K562 (cell line): Measurements from ENCODE around the gene GSDME. TPM values are rescaled to one million over a fixed set of nuclear protein-coding genes. Genes with fewer than 3 reads are reported as not detected.

ENCODE experiments used
- polyA plus RNA-seq, 8 experiments: library from polyadenylated mRNA; depleted of rRNA in 4 of 8; stranded (reverse) in 5 of 8; unstranded in 3 of 8; fragments of >200 nt; fragmentation: Nextera tagmentation in 2 of 8; fragmentation: Illumina TruSeq in 1 of 8; extraction: Ambion mirVana in 2 of 8; extraction: Trizol in 1 of 8; gene quantifications; 2 replicates each; pipeline versions ENCODE4 v1.2.1 to v1.2.3, GENCODE V29; 2011 to 2014; ENCODE audit warnings: inconsistent platforms in 1 of 8, missing spikeins in 1 of 8
- total RNA-seq, 7 experiments: library from RNA; depleted of rRNA in 6 of 7; stranded (reverse); fragments of >200 nt in 6 of 7; fragmentation: Illumina TruSeq in 2 of 7; extraction: Trizol in 2 of 7; gene quantifications; 2 replicates each; pipeline versions ENCODE4 v1.2.1 to v1.2.3, GENCODE V29; 2011 to 2021; ENCODE audit warnings: low replicate concordance in 1 of 7

The GSDME gene
- total and polyA plus RNA-seq, 9 of the 15 experiments (the other 6 are each of a cell fraction or from before 2014, with no cell fraction given), result 0.37 to 1.9 (median 0.62) TPM

Other genes with a start within 250 kb of the GSDME start
- gene PALS2, start 184.0 kb downstream of the GSDME start, total RNA-seq (2014; rRNA removed), result 10.6 and 10.8 TPM in 2 replicates
- 23.1 and 26.9 TPM in 2 replicates for gene PALS2, start 184.0 kb downstream of the GSDME start, total RNA-seq (2014; rRNA removed; fragmentation: Illumina TruSeq; extraction: Trizol)
- 17.6 and 17.7 TPM in 2 replicates for gene PALS2, start 184.0 kb downstream of the GSDME start, total RNA-seq (2015; rRNA removed; fragmentation: Illumina TruSeq; extraction: Trizol)
- 30.4 and 35.0 TPM in 2 replicates for gene PALS2, start 184.0 kb downstream of the GSDME start, total RNA-seq (2021)
- 14.4 and 20.2 TPM in 2 replicates for gene PALS2, start 184.0 kb downstream of the GSDME start, polyA plus RNA-seq (2011; rRNA removed)
- 15.8 and 17.5 TPM in 2 replicates for gene PALS2, start 184.0 kb downstream of the GSDME start, polyA plus RNA-seq (2014; fragmentation: Illumina TruSeq; extraction: Trizol)
- 1 to 10 TPM; 5.9 to 7.2 TPM for gene PALS2, start 184.0 kb downstream of the GSDME start, polyA plus RNA-seq (2014; fragmentation: Nextera tagmentation; extraction: Ambion mirVana)
- gene PALS2, start 184.0 kb downstream of the GSDME start, polyA plus RNA-seq (2014; rRNA removed), result 11.6 and 18.9 TPM in 2 replicates
- 16.3 and 22.1 TPM in 2 replicates for gene OSBPL3, start 222.7 kb upstream of the GSDME start, total RNA-seq (2014; rRNA removed)
- 33.4 and 39.0 TPM in 2 replicates for gene OSBPL3, start 222.7 kb upstream of the GSDME start, total RNA-seq (2014; rRNA removed; fragmentation: Illumina TruSeq; extraction: Trizol)
- gene OSBPL3, start 222.7 kb upstream of the GSDME start, total RNA-seq (2015; rRNA removed; fragmentation: Illumina TruSeq; extraction: Trizol), result 25.4 and 26.5 TPM in 2 replicates
- gene OSBPL3, start 222.7 kb upstream of the GSDME start, total RNA-seq (2021), result 35.0 and 37.2 TPM in 2 replicates
- 23.8 and 34.0 TPM in 2 replicates for gene OSBPL3, start 222.7 kb upstream of the GSDME start, polyA plus RNA-seq (2011; rRNA removed)
- 24.9 and 29.9 TPM in 2 replicates for gene OSBPL3, start 222.7 kb upstream of the GSDME start, polyA plus RNA-seq (2014; fragmentation: Illumina TruSeq; extraction: Trizol)
- gene OSBPL3, start 222.7 kb upstream of the GSDME start, polyA plus RNA-seq (2014; fragmentation: Nextera tagmentation; extraction: Ambion mirVana), result 1 to 10 TPM; 4.8 to 6.8 TPM
- gene OSBPL3, start 222.7 kb upstream of the GSDME start, polyA plus RNA-seq (2014; rRNA removed), result 20.3 and 21.2 TPM in 2 replicates